HEK293T (cell line): ENCODE measurements around the gene PAK2.

Experiments used
- CTCF ChIA-PET: fragments of 350-600 bp; formaldehyde crosslinking; extraction: SDS; loops from one replicate; lab custom pipeline; 2021; ENCODE audit warnings: antibody characterized with exemption, inconsistent platforms; lab: Yijun Ruan, JAX
- POLR2A ChIA-PET: fragments of 350-600 bp; formaldehyde crosslinking; extraction: SDS; loops from one replicate; lab custom pipeline; 2020; ENCODE audit warnings: antibody characterized with exemption, inconsistent platforms; lab: Yijun Ruan, JAX
- DNase-seq: peaks from one replicate; pipeline ENCODE4 v3.0.0; 2012; ENCODE audit warnings: mixed read lengths; ENCODE audit errors: extremely low spot score
- ARNT ChIP-seq: fragments of 450-650 bp; IDR thresholded peaks from 2 replicates; pipeline ENCODE4 v1.6.1; 2017; ENCODE audit warnings: mild to moderate bottlenecking
- BHLHE40 ChIP-seq: fragments of 450-650 bp; IDR thresholded peaks from 2 replicates; pipeline ENCODE4 v1.6.1; 2016; ENCODE audit warnings: mild to moderate bottlenecking, moderate library complexity, borderline replicate concordance
- CTBP1 ChIP-seq: fragments of 450-650 bp; IDR thresholded peaks from 2 replicates; pipeline ENCODE4 v1.6.1; 2016; ENCODE audit warnings: borderline replicate concordance
- ELF4 ChIP-seq: fragments of 450-650 bp; IDR thresholded peaks from 2 replicates; pipeline ENCODE4 v1.6.1; 2017; ENCODE audit warnings: antibody characterized with exemption
- FOXA1 ChIP-seq: fragments of 450-650 bp; IDR thresholded peaks from 2 replicates; pipeline ENCODE4 v1.6.1; 2016; ENCODE audit warnings: mild to moderate bottlenecking
- FOXK2 ChIP-seq: fragments of 450-650 bp; IDR thresholded peaks from 2 replicates; pipeline ENCODE4 v1.6.1; 2016; ENCODE audit warnings: mild to moderate bottlenecking
- FOXM1 ChIP-seq: fragments of 450-650 bp; IDR thresholded peaks from 2 replicates; pipeline ENCODE4 v1.6.1; 2017; ENCODE audit warnings: mild to moderate bottlenecking, borderline replicate concordance
- HDGF ChIP-seq: fragments of 450-650 bp; IDR thresholded peaks from 2 replicates; pipeline ENCODE4 v1.6.1; 2017; ENCODE audit warnings: antibody characterized with exemption, borderline replicate concordance
- L3MBTL2 ChIP-seq: fragments of 450-650 bp; conservative IDR thresholded peaks from 2 replicates; pipeline ENCODE4 v1.6.1; 2016; ENCODE audit warnings: mild to moderate bottlenecking
- LEF1 ChIP-seq: fragments of 450-650 bp; IDR thresholded peaks from 2 replicates; pipeline ENCODE4 v1.6.1; 2017; ENCODE audit warnings: mild to moderate bottlenecking, borderline replicate concordance
- NFRKB ChIP-seq: fragments of 450-650 bp; IDR thresholded peaks from 2 replicates; pipeline ENCODE4 v1.6.1; 2016; ENCODE audit warnings: mild to moderate bottlenecking, moderate library complexity
- SP1 ChIP-seq: fragments of 450-650 bp; IDR thresholded peaks from 2 replicates; pipeline ENCODE4 v1.6.1; 2017
- SUZ12 ChIP-seq: fragments of 450-650 bp; IDR thresholded peaks from 2 replicates; pipeline ENCODE4 v1.6.1; 2016; ENCODE audit warnings: mild to moderate bottlenecking
- TARDBP ChIP-seq: fragments of 450-650 bp; IDR thresholded peaks from 2 replicates; pipeline ENCODE4 v1.6.1; 2016
- ZNF384 ChIP-seq: fragments of 450-650 bp; IDR thresholded peaks from 2 replicates; pipeline ENCODE4 v1.6.1; 2016
- TF ChIP-seq, protein P1 (sequence below): fragments of 450-650 bp; IDR thresholded peaks from 2 replicates; pipeline ENCODE4 v1.6.1; 2016

PAK2 gene

GRCh38 chr3:196765454-196765853 is 25.8 kb downstream of the PAK2 start:
- TF ChIP-seq LEF1, result no peak
- TF ChIP-seq SP1, result no peak
- no peak for TF ChIP-seq FOXM1
- no peak for TF ChIP-seq NFRKB
- TF ChIP-seq L3MBTL2, result no peak
- TF ChIP-seq FOXK2, result no peak
- TF ChIP-seq CTBP1, result no peak
- TF ChIP-seq, protein P1, sequence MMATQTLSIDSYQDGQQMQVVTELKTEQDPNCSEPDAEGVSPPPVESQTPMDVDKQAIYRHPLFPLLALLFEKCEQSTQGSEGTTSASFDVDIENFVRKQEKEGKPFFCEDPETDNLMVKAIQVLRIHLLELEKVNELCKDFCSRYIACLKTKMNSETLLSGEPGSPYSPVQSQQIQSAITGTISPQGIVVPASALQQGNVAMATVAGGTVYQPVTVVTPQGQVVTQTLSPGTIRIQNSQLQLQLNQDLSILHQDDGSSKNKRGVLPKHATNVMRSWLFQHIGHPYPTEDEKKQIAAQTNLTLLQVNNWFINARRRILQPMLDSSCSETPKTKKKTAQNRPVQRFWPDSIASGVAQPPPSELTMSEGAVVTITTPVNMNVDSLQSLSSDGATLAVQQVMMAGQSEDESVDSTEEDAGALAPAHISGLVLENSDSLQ, result no peak
- TF ChIP-seq ZNF384, result no peak
- no peak for TF ChIP-seq SUZ12
- TF ChIP-seq ARNT, result no peak
- TF ChIP-seq HDGF, result no peak
- no peak for TF ChIP-seq ELF4
- no peak for TF ChIP-seq TARDBP
- TF ChIP-seq BHLHE40, result no peak
- no peak for TF ChIP-seq FOXA1
- no peak for DNase-seq
- CTCF ChIA-PET, result interaction anchor here (0.6 kb wide), 1 partner anchor 146 kb away, joined by 12 read pairs; no protein-coding TSS in a partner anchor
- POLR2A ChIA-PET, result no interaction called here

DNA sequence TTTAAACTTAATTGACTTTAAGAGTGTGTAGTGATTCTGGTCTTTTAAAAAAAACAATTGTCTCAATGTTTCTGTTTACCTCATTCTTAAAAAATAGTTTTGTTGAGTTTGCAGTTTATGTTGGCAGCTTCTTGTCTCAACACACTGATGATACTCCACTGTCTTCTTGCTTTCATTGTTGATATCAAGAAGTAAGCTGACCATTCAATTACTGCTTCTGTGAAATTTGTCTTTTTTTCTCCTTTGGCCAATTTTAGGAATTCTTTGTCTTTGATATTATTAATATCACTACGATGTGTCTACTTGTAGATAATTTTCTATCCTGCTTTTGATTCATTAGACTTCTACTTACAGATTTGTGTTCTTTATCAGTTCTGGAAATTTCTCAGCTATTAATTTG is 31.4 kb downstream of the PAK2 start:
- POLR2A ChIA-PET, result no interaction called here
- TF ChIP-seq LEF1, result no peak
- no peak for TF ChIP-seq SP1
- no peak for TF ChIP-seq CTBP1
- no peak for TF ChIP-seq L3MBTL2
- CTCF ChIA-PET, result no interaction called here
- DNase-seq, result no peak

GRCh38 chr3:196772102-196772501 is 32.4 kb downstream of the PAK2 start:
- TF ChIP-seq SUZ12 (no peak), BHLHE40 (no peak), ELF4 (no peak), L3MBTL2 (no peak), FOXM1 (no peak), TARDBP (no peak), LEF1 (no peak), HDGF (no peak), FOXK2 (no peak), ARNT (no peak)
- TF ChIP-seq, protein P1, result no peak
- no peak for DNase-seq
- ChIA-PET POLR2A (no interaction called here), CTCF (no interaction called here)

DNA sequence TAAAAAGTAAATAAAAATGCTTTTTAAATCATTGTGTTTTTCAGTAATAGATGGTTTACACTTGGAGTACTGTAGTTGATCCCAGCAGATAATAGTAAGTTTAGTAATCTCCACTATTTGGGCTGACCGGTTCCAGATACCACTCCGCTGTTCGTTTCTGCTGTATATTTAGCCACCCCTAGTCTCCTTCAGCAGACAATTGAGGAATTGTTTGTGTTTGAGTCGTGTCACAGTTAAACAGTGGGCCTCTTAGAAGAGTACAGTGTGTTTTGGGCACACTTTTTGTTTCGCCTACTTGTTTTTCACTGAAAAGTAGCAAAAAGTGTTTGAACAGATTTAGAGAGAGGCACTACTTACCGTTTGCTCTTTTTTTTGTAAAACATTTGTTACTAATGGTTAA is 33.2 kb downstream of the PAK2 start:
- DNase-seq, result no peak
- ChIA-PET CTCF (no interaction called here), POLR2A (no interaction called here)
- no peak for TF ChIP-seq LEF1
- TF ChIP-seq NFRKB, result no peak
- TF ChIP-seq ELF4, result no peak
- TF ChIP-seq L3MBTL2, result no peak
- no peak for TF ChIP-seq ZNF384
- no peak for TF ChIP-seq BHLHE40
- TF ChIP-seq SP1, result no peak
- no peak for TF ChIP-seq SUZ12
- TF ChIP-seq TARDBP, result no peak
- TF ChIP-seq FOXM1, result no peak
- TF ChIP-seq, protein P1, result no peak
- no peak for TF ChIP-seq HDGF
- no peak for TF ChIP-seq FOXA1
- TF ChIP-seq CTBP1, result no peak
- no peak for TF ChIP-seq FOXK2
- TF ChIP-seq ARNT, result no peak

DNA sequence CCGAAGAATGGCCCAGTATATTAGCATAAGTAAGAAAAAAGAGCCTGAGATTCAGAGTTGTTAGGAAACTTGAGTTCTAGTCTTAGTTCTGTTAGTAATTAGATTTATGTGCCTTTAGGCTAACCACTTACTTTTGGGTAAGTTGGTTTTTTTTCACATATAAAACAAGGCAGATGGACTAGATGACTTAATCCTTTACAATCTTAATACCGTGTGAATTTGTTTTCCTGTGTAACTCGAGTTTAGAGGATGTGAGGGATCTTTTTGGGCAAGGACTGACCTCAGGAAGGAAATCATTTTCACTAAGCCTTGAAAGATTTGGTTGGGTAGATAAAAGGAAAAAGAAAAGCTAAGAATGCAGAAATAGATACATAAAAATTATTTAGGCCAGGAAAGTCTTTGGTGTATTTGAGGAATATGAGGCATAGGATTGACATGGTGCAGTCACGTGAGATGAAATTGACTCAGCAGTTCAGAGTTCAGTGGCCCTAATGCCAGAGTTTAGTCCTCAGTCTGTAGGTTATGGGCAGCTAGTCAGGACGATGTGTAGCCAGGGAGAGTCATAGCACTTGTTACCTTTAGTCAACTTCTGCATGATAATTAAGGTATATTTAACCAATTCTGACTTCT is 34.6 kb downstream of the PAK2 start:
- TF ChIP-seq ZNF384 (no peak), SP1 (no peak), CTBP1 (no peak), TARDBP (no peak), NFRKB (no peak)
- ChIA-PET CTCF (no interaction called here), POLR2A (no interaction called here)
- no peak for DNase-seq

DNA sequence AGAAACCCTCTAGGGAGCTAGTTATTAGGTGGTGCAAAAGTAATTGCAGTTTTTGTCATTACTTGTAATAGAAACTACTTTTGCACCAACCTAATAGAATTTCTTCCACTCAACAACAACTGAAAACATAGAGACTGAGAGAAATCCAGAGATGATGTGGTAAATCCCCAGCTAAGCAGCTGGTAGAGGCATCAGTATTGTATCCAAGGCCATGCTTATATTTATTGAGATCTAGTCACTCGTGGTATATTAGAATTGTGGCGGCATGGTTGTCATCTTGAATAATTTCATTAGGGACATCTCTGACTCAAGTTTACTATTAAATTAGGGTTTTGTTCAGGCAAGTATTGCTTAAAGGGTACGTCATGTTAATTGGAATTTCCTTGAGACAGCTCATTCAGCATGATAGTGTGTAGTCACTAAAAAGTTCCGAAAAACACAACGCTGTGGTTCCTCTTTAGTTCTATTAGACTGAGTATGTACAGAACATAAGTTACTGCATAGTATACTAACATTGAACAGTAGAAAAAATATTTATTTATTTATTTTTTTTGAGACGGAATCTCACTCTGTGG is 35.3 kb downstream of the PAK2 start:
- TF ChIP-seq TARDBP (no peak), SP1 (no peak), BHLHE40 (no peak)
- TF ChIP-seq, protein P1, result no peak
- ChIA-PET POLR2A (no interaction called here), CTCF (no interaction called here)
- DNase-seq, result no peak
